T-helper 9 cell (primary cell): ENCODE measurements around the gene PLEKHA6.

Source experiments
- DNase-seq: peaks from one replicate; pipeline ENCODE4 v3.0.0-alpha.2; 2020

Gene PLEKHA6

GRCh38 chr1:204307334-204307883 lies 52.3 kb downstream of the PLEKHA6 start:
- DNase-seq, result no peak

GRCh38 chr1:204306076-204306475 lies 53.7 kb downstream of the PLEKHA6 start:
- DNase-seq, result no peak

- DNase-seq, result no peak
Measured at GRCh38 chr1:204304067-204304466, 55.7 kb downstream of the PLEKHA6 start.

- no peak for DNase-seq
Measured at GRCh38 chr1:204302769-204303168, 57.0 kb downstream of the PLEKHA6 start.

GRCh38 chr1:204301171-204301957 lies 58.4 kb downstream of the PLEKHA6 start:
- DNase-seq, result no peak

GRCh38 chr1:204299814-204300365 lies 59.8 kb downstream of the PLEKHA6 start:
- DNase-seq, result no peak

- DNase-seq, result no peak
Measured at GRCh38 chr1:204296431-204296988, 63.2 kb downstream of the PLEKHA6 start.

- no peak for DNase-seq
Measured at GRCh38 chr1:204295671-204296070, 64.1 kb downstream of the PLEKHA6 start.

- no peak for DNase-seq
Measured at GRCh38 chr1:204294357-204294756, 65.4 kb downstream of the PLEKHA6 start.

- no peak for DNase-seq
Measured at GRCh38 chr1:204293605-204294337, 66.0 kb downstream of the PLEKHA6 start.

- no peak for DNase-seq
Measured at GRCh38 chr1:204292740-204293139, 67.0 kb downstream of the PLEKHA6 start.

- no peak for DNase-seq
Measured at GRCh38 chr1:204289280-204289679, 70.4 kb downstream of the PLEKHA6 start.

GRCh38 chr1:204288021-204288588 lies 71.6 kb downstream of the PLEKHA6 start:
- DNase-seq, result no peak

GRCh38 chr1:204287466-204287891 lies 72.2 kb downstream of the PLEKHA6 start:
- no peak for DNase-seq

GRCh38 chr1:204286831-204287421 lies 72.8 kb downstream of the PLEKHA6 start:
- peak; percentile 11 for DNase-seq

- DNase-seq, result no peak
Measured at GRCh38 chr1:204286315-204286714, 73.4 kb downstream of the PLEKHA6 start.

- DNase-seq, result no peak
Measured at GRCh38 chr1:204285436-204286305, 74.1 kb downstream of the PLEKHA6 start.

- no peak for DNase-seq
Measured at GRCh38 chr1:204284929-204285328, 74.8 kb downstream of the PLEKHA6 start.

- DNase-seq, result no peak
Measured at GRCh38 chr1:204283711-204284651, 75.7 kb downstream of the PLEKHA6 start.

- no peak for DNase-seq
Measured at GRCh38 chr1:204282761-204283221, 76.9 kb downstream of the PLEKHA6 start.
